ENCODE data around the gene POLR2E.

DNA sequence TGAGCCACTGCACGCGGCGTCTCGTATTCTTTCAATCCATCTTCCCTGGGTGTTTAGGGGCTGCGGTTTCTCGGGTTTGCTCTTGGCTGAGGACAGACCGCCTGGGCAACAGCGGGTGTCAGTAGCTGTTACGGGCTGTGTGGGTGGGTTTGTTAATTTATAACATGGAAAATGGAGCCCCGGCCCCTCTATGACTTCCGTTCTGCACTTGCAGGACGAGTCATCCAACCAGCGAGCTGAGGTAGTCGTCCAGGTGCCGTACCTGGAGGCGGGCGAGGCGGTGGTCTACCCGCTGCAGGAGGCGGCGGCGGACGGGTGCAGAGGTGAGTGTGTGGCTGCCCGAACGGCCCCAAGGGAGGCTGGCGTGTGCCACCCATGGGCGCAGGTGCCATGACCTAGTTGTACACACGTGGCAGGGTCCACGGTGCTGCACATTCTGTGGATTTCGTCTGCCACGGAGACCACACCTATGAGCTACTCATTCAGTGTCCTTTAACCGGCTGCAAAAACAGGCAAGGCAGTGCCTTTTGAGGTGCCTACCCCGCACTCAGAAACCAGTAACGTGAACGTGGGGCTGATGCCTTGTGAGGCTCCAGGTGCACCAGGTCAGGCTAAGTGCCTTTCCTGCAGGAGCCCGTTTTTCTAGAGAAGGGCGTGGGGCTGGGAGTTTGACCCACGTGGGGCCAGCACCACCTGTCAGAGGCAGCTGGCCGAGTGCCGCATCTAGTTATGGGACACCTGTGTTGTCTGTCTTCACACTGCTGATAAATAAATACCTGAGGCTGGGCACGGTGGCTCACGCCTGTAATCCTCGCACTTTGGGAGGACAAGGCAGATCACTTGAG lies 10.9 kb downstream of the POLR2E start:
- TF ChIP-seq, protein P1, sequence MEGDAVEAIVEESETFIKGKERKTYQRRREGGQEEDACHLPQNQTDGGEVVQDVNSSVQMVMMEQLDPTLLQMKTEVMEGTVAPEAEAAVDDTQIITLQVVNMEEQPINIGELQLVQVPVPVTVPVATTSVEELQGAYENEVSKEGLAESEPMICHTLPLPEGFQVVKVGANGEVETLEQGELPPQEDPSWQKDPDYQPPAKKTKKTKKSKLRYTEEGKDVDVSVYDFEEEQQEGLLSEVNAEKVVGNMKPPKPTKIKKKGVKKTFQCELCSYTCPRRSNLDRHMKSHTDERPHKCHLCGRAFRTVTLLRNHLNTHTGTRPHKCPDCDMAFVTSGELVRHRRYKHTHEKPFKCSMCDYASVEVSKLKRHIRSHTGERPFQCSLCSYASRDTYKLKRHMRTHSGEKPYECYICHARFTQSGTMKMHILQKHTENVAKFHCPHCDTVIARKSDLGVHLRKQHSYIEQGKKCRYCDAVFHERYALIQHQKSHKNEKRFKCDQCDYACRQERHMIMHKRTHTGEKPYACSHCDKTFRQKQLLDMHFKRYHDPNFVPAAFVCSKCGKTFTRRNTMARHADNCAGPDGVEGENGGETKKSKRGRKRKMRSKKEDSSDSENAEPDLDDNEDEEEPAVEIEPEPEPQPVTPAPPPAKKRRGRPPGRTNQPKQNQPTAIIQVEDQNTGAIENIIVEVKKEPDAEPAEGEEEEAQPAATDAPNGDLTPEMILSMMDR (IDR thresholded peaks at IDR 0.05 in 8 of 11, conservative IDR thresholded peaks at IDR 0.05 in 3 of 11): no peak
- TF ChIP-seq POLR2A (IDR thresholded peaks at IDR 0.05) (no peak), POLR2AphosphoS5 (IDR thresholded peaks at IDR 0.05) (peak; percentile 49 to 79 (median 53))
